Loucy (cell line): Measurements from ENCODE around the gene SAP30.

ENCODE experiments used
- H2AFZ ChIP-seq: fragments of 200-600 bp; sonication (generic); 2 replicates; pipeline ENCODE4 v1.6.0; 2016; ENCODE audit warnings: antibody characterized with exemption, mild to moderate bottlenecking, low read length, moderate library complexity
- H3F3A ChIP-seq: fragments of 200-600 bp; 2 replicates; pipeline ENCODE4 v1.6.0; 2016; ENCODE audit warnings: antibody characterized with exemption, low read depth, mild to moderate bottlenecking
- H3K27me3 ChIP-seq: fragments of 200-600 bp; sonication (generic); 2 replicates; pipeline ENCODE4 v1.6.1; 2014; ENCODE audit warnings: low read length, mild to moderate bottlenecking; ENCODE audit not compliant: insufficient read depth, poor library complexity, severe bottlenecking
- H3K36me3 ChIP-seq: fragments of 200-600 bp; sonication (generic); 2 replicates; pipeline ENCODE4 v1.6.1; 2016; ENCODE audit warnings: low read length; ENCODE audit not compliant: insufficient read depth
- H3K4me1 ChIP-seq: fragments of 200-600 bp; sonication (generic); 2 replicates; pipeline ENCODE4 v1.5.1; 2014; ENCODE audit warnings: low read length, mild to moderate bottlenecking; ENCODE audit not compliant: insufficient read depth, poor library complexity, severe bottlenecking
- H3K4me2 ChIP-seq: fragments of 200-600 bp; sonication (generic); 2 replicates; pipeline ENCODE4 v1.6.0; 2014; ENCODE audit warnings: antibody characterized with exemption, low read length, low read depth, mild to moderate bottlenecking; ENCODE audit not compliant: poor library complexity, severe bottlenecking
- H3K4me3 ChIP-seq: fragments of 200-600 bp; sonication (generic); 2 replicates; pipeline ENCODE4 v1.5.1; 2014; ENCODE audit warnings: low read length, mild to moderate bottlenecking, mixed read lengths; ENCODE audit not compliant: poor library complexity, severe bottlenecking
- H3K79me2 ChIP-seq: fragments of 200-600 bp; sonication (generic); 2 replicates; pipeline ENCODE4 v1.6.1; 2014; ENCODE audit warnings: low read length; ENCODE audit not compliant: insufficient read depth
- H3K9ac ChIP-seq: fragments of 200-600 bp; sonication (generic); 2 replicates; pipeline ENCODE4 v1.6.0; 2014; ENCODE audit warnings: mild to moderate bottlenecking, low read depth, low read length, moderate library complexity; ENCODE audit not compliant: poor library complexity, severe bottlenecking
- H3K9me2 ChIP-seq: fragments of 200-600 bp; sonication (generic); replicated peaks from 2 replicates; pipeline ENCODE4 v1.6.1; 2016; ENCODE audit warnings: low read depth, low read length, mixed read lengths
- H3K9me3 ChIP-seq: fragments of 200-600 bp; sonication (generic); 2 replicates; pipeline ENCODE4 v1.6.1; 2014; ENCODE audit warnings: mild to moderate bottlenecking, antibody characterized with exemption, low read length, low read depth; ENCODE audit not compliant: insufficient read depth
- H4K20me1 ChIP-seq: fragments of 200-600 bp; sonication (generic); 2 replicates; pipeline ENCODE4 v1.6.0; 2014; ENCODE audit warnings: antibody characterized with exemption, low read length, mild to moderate bottlenecking; ENCODE audit not compliant: insufficient read depth, poor library complexity, severe bottlenecking
- CTCF ChIP-seq: fragments of 200-600 bp; sonication (generic); conservative IDR thresholded peaks from 2 replicates; pipeline ENCODE4 v1.5.1; 2014; ENCODE audit warnings: mild to moderate bottlenecking, antibody characterized with exemption, low read length
- EZH2phosphoT487 ChIP-seq: fragments of 200-600 bp; IDR thresholded peaks from 2 replicates; pipeline ENCODE4 v1.6.1; 2018; ENCODE audit warnings: antibody characterized with exemption, mild to moderate bottlenecking, moderate library complexity, borderline replicate concordance

SAP30 gene

GRCh38 chr4:173330590-173330989 is 40.2 kb upstream of the SAP30 start:
- Histone ChIP-seq H3K9me3 (no peaks in the 10 kb centered on the region), H3K4me2 (peak overlapping the region; percentile 84), H3K36me3 (peaks cover 56% of the 10 kb centered on the region), H3K9ac (peak overlapping the region; percentile 49), H3F3A (peaks cover 4% of the 10 kb centered on the region; the same call in 1 of the 2 replicates), H3K79me2 (peaks cover 67% of the 10 kb centered on the region), H3K4me3 (peak overlapping the region; percentile 99), H3K4me1 (peaks cover 30% of the 10 kb centered on the region), H2AFZ (no peak overlapping the region), H3K27me3 (peaks cover 12% of the 10 kb centered on the region), H4K20me1 (peaks cover 50% of the 10 kb centered on the region), H3K9me2 (no peaks in the 10 kb centered on the region)
- TF ChIP-seq EZH2phosphoT487 = no peak
- TF ChIP-seq CTCF = no peak

- TF ChIP-seq EZH2phosphoT487 = no peak
- TF ChIP-seq CTCF = no peak
- Histone ChIP-seq H3K4me2 (peak overlapping the region; percentile 84), H4K20me1 (peaks cover 54% of the 10 kb centered on the region), H3K4me1 (peaks cover 45% of the 10 kb centered on the region), H3K9me3 (no peaks in the 10 kb centered on the region), H2AFZ (no peak overlapping the region), H3K27me3 (peaks cover 12% of the 10 kb centered on the region), H3K36me3 (peaks cover 52% of the 10 kb centered on the region), H3K9me2 (no peaks in the 10 kb centered on the region), H3K4me3 (peak overlapping the region; percentile 99), H3K9ac (peak overlapping the region; percentile 100), H3K79me2 (peaks cover 82% of the 10 kb centered on the region), H3F3A (0 out of 2 replicates have a peak, but pooled peaks cover under 1% of the 10 kb centered on the region)
Measured at GRCh38 chr4:173332021-173332487, 38.7 kb upstream of the SAP30 start.

GRCh38 chr4:173332963-173333657 is 37.6 kb upstream of the SAP30 start:
- H3K9me3 ChIP-seq = no peaks in the 10 kb centered on the region
- H3K4me3 ChIP-seq = peak overlapping the region; percentile 99
- H3F3A ChIP-seq = no peaks in the 10 kb centered on the region
- peaks cover 92% of the 10 kb centered on the region for H3K79me2 ChIP-seq
- H3K9ac ChIP-seq = peak overlapping the region; percentile 100
- H3K4me1 ChIP-seq = peaks cover 55% of the 10 kb centered on the region
- peaks cover 50% of the 10 kb centered on the region for H4K20me1 ChIP-seq
- no peaks in the 10 kb centered on the region for H3K9me2 ChIP-seq
- no peak overlapping the region for H2AFZ ChIP-seq
- H3K36me3 ChIP-seq = peaks cover 51% of the 10 kb centered on the region
- peak overlapping the region; percentile 84 for H3K4me2 ChIP-seq
- H3K27me3 ChIP-seq = peaks cover 12% of the 10 kb centered on the region
- TF ChIP-seq CTCF (no peak), EZH2phosphoT487 (no peak)
